IPS-15b (cell line): ENCODE measurements around the gene TECTA.
"Not testable (repeated sequence)": the region's sequence is repeated elsewhere in the genome, so short reads cannot be mapped to it uniquely, and the experiment has no call there.

Source experiments
- H3K27me3 ChIP-seq: one replicate; pipeline ENCODE4 v1.6.1; 2013; ENCODE audit warnings: low read length; ENCODE audit not compliant: control insufficient read depth, insufficient read depth
- H3K36me3 ChIP-seq: one replicate; pipeline ENCODE4 v1.6.1; 2013; ENCODE audit warnings: low read length; ENCODE audit not compliant: control insufficient read depth, insufficient read depth
- H3K4me1 ChIP-seq: one replicate; pipeline ENCODE4 v1.6.1; 2013; ENCODE audit warnings: mild to moderate bottlenecking, low read length; ENCODE audit not compliant: control insufficient read depth, insufficient read depth
- H3K4me3 ChIP-seq: one replicate; pipeline ENCODE4 v1.5.1; 2013; ENCODE audit warnings: low read depth, low read length
- H3K9ac ChIP-seq: one replicate; pipeline ENCODE4 v1.6.1; 2013; ENCODE audit warnings: low read depth, mild to moderate bottlenecking, low read length
- H3K9me3 ChIP-seq: one replicate; pipeline ENCODE4 v1.6.1; 2013; ENCODE audit warnings: mild to moderate bottlenecking, low read length; ENCODE audit not compliant: control insufficient read depth, insufficient read depth

Gene TECTA

DNA sequence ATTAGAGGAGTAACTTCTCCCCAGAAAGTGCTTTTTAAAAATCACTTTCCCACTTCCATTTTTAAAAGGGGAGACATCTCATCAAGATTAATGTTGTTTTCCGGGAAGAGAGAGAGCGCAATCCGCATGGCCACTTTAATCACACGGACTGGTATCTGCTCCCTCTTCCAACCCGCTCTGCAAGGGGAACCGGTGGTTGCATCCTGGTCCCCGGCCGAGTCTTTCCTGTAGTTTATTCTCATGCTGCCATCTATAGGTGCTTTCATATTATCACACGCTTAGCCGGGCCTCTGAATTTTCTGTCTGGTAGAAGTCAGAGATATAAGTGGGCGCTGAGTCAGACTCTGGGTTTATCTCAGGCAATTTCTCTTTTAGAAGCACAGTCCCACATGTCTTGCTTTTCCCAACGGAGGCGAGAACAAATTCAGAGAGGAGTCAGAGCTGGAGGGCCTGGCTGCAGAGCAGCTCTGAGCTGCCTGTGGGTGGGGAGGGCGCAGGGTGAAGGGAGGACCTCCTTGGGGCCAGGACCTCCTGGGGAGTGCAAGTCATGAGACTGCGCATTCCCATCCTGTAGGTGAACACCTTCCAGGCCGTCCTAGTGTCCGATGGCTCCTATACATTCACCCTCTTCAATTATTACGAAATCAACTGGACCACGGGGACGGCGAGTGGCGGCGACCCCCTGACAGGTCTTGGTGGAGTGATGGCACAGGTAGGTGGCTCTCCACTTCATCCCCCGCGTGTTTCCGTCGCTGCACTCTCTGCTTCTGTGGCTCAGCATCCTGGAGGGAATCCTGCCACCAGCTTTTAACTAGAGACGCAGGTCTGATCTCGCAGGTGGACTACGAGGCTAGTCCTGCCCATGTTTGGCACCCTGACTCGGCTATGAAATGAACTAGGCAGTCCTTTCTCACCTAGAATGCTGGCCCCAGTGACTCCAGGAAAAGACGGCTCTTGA lies 11.7 kb downstream of the TECTA start:
- Histone ChIP-seq H3K4me3 (no peak overlapping the region), H3K36me3 (no peaks in the 10 kb centered on the region), H3K4me1 (no peaks in the 10 kb centered on the region), H3K9ac (no peak overlapping the region), H3K27me3 (no peaks in the 10 kb centered on the region), H3K9me3 (no peaks in the 10 kb centered on the region)

DNA sequence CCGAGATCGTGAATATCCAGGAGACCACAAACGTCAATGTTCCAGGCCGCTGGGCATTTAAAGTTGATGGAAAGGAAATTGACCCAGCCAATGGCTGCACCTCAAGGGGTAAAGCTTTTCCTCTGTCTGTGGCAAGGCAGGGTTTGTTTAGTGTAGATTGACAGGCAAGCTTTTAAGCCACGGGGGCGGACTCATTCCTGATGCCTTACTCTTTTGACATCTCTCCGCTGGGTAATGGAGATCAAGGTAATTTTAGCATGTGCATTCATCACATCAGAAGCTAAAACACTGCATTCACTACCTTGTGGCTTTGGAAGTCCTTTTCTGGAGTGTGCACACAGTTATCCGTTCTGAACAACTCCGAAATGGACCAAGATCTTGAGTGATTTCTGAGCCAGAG lies 12.6 kb downstream of the TECTA start:
- Histone ChIP-seq H3K27me3 (no peaks in the 10 kb centered on the region), H3K9ac (no peak overlapping the region), H3K4me3 (no peak overlapping the region), H3K36me3 (no peaks in the 10 kb centered on the region), H3K9me3 (no peaks in the 10 kb centered on the region), H3K4me1 (no peaks in the 10 kb centered on the region)

DNA sequence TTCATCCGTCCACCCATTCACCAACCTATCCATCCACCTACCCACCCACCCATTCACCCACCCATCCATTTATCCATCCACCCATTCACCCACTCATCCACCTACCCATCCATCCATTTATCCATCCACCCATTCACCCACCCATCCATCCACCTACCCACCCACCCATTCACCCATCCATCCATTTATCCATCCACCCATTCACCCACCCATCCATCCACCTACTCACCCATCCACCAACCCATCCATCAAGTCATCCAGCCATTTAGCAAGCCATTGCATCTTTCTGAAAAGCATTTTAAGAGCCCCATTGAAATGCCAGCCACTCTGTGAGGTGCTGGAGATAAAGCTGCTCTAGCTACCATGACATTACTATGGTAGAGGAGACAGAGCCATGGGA lies 14.0 kb downstream of the TECTA start:
- not testable (repeated sequence) for H3K36me3 ChIP-seq, H3K4me1 ChIP-seq, H3K4me3 ChIP-seq, H3K9ac ChIP-seq, H3K9me3 ChIP-seq, H3K27me3 ChIP-seq

DNA sequence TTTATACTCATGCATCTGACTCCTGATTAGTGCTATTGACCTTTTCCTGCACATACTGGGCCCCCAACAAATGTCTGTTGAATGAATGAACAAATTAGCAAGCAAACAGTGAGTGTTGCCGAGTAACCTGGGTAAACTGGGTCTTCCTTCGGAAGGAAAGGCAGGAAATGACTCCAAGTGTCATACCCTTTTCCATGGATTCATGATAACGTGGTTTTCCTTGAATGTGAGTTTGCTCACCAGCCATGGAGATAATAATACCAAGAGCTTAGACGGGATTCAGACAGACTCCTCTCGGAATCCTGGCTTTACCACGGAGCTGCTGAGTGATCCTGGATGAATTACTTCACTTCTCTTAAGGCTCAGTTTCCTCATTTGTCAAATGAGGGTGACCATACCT lies 16.7 kb downstream of the TECTA start:
- Histone ChIP-seq H3K4me1 (no peaks in the 10 kb centered on the region), H3K4me3 (no peak overlapping the region), H3K27me3 (no peaks in the 10 kb centered on the region), H3K9ac (no peak overlapping the region), H3K36me3 (no peaks in the 10 kb centered on the region), H3K9me3 (peaks cover 3% of the 10 kb centered on the region)

DNA sequence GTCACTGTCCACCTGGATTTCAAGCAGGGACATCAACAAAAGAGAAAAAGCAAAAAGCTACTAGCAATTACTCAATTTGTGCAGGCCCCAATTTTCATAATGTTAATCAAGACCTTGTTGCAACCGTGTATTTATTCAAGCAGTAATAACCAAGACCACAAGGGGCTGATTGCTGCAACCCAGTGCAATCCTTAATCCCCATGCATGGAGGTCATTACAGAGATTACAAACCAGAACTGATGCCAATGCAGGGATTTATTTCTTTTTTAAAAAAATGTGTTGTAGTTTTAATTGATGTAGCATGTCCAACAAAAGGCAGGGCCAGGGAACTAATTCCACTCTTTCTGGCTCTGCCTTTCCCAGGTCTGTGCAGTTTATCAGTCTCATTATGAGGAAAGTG lies 18.4 kb downstream of the TECTA start:
- Histone ChIP-seq H3K4me1 (no peaks in the 10 kb centered on the region), H3K9ac (no peak overlapping the region), H3K36me3 (no peaks in the 10 kb centered on the region), H3K9me3 (peaks cover 7% of the 10 kb centered on the region), H3K4me3 (no peak overlapping the region), H3K27me3 (no peaks in the 10 kb centered on the region)

DNA sequence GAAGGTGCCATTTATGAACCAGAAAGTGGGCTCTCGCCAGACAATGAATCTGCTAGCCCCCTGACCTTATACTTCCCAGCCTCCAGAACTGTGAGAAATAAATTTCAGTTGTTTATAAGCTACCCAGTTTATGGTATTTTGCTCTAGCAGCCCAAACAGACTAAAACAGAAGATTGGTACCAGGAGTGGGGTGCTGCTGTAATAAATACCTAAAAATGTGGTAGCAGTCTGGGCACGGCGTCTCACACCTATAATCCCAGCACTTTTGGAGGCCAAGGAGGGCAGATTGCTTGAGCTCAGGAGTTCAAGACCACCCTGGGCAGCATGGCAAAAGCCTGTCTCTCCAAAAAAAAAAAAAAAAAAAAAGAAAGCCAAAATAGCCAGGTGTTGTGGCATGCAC lies 21.3 kb downstream of the TECTA start:
- Histone ChIP-seq H3K9ac (no peak overlapping the region), H3K4me3 (no peak overlapping the region), H3K27me3 (no peaks in the 10 kb centered on the region), H3K36me3 (no peaks in the 10 kb centered on the region), H3K9me3 (peaks cover 7% of the 10 kb centered on the region), H3K4me1 (no peaks in the 10 kb centered on the region)

DNA sequence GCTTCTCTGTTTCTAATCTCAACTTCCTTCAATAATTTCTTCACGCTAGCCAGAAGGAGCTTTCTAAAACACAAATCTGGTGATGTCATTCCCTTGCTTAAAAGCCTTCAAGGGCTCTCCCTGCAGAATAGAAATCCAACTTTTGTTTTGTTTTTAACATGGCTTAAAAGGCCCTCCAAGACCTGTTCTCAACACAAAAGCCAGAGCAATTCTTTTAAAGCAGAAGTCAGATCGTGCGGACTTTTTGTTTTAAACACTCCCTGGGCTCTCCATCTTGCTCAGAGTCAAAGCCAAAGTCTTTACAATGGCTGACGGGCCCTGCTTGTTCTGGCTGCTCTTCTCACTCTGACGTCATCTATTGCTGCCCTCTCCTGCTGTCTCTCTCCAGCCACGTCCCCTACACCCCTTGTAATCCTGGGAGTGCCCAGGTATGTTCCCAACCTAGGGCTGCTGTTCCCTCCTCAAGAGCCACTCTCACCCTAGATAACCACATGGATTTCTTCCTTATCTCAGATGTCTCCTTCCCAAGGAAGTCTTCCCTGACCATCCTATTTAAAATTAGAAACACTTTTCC lies 22.5 kb downstream of the TECTA start:
- H3K4me1 ChIP-seq, result no peaks in the 10 kb centered on the region
- H3K9ac ChIP-seq, result no peak overlapping the region
- H3K9me3 ChIP-seq, result peaks cover 7% of the 10 kb centered on the region
- H3K36me3 ChIP-seq, result no peaks in the 10 kb centered on the region
- H3K4me3 ChIP-seq, result no peak overlapping the region
- no peaks in the 10 kb centered on the region for H3K27me3 ChIP-seq

DNA sequence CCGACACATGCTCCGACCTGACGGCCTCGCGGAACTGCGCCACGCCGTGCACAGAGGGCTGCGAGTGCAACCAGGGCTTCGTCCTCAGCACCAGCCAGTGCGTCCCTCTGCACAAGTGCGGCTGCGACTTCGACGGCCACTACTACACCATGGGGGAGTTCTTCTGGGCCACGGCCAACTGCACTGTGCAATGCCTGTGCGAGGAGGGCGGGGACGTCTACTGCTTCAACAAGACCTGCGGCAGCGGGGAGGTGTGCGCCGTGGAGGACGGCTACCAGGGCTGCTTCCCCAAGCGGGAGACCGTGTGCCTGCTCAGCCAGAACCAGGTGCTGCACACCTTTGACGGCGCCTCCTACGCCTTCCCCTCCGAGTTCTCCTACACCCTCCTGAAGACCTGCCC lies 26.8 kb downstream of the TECTA start:
- Histone ChIP-seq H3K27me3 (no peaks in the 10 kb centered on the region), H3K36me3 (no peaks in the 10 kb centered on the region), H3K9me3 (peaks cover 4% of the 10 kb centered on the region), H3K4me1 (no peaks in the 10 kb centered on the region), H3K4me3 (no peak overlapping the region), H3K9ac (no peak overlapping the region)

DNA sequence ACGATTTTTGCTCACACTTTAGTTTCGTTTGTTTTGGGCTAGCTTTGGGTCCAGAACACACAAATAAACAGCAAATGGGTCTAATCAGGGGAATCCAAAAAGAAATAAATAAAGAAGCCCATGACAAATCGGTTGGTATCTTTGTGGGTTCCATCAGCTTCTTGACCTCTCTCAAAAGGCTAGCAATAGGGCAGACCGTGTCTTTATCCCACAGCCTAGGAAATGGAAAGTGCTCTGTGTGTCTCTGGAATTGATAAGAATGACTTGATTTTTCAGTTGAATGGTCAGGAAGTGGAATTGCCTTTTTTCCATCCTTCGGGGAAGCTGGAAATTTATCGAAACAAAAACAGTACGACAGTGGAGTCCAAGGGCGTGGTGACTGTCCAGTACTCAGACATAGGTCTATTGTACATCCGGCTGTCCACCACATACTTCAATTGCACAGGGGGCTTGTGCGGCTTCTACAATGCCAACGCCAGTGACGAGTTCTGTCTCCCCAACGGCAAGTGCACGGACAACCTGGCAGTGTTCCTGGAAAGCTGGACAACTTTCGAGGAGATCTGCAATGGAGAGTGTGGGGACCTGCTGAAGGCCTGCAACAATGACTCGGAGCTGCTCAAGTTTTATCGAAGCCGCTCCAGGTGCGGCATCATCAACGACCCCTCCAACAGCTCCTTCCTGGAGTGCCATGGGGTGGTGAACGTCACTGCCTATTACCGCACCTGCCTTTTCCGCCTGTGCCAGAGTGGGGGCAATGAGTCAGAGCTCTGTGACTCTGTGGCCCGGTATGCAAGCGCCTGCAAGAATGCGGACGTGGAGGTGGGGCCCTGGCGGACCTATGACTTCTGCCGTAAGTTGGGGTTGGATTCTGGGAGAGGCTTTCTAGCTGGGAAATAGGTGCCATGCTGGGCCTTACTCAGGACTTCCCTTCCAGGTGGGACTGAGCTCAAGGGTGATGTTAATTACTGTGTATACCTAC lies 28.6 kb downstream of the TECTA start:
- no peaks in the 10 kb centered on the region for H3K36me3 ChIP-seq
- no peak overlapping the region for H3K4me3 ChIP-seq
- H3K4me1 ChIP-seq, result no peaks in the 10 kb centered on the region
- H3K9ac ChIP-seq, result no peak overlapping the region
- H3K27me3 ChIP-seq, result no peaks in the 10 kb centered on the region
- no peaks in the 10 kb centered on the region for H3K9me3 ChIP-seq

DNA sequence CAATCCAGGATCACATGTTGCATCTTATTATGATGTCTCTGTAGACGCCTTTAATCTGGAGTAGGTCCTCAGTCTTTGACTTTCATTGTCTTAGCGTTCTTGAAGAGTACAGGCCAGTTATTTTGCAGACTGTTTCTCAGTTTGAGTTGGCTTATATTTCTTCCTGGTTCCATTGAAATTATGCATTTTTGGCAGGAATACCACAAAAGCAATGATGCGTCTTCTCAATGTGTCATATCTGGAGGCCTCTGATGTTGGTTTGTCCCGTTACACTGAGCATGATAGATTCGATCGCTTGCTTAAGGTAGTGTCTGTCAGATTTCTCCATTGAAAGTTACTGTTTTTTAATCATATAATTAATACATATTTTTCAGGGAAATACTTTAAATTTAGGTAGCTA lies 30.6 kb downstream of the TECTA start:
- Histone ChIP-seq H3K4me3 (no peak overlapping the region), H3K27me3 (no peaks in the 10 kb centered on the region), H3K36me3 (no peaks in the 10 kb centered on the region), H3K4me1 (no peaks in the 10 kb centered on the region), H3K9ac (no peak overlapping the region), H3K9me3 (no peaks in the 10 kb centered on the region)

DNA sequence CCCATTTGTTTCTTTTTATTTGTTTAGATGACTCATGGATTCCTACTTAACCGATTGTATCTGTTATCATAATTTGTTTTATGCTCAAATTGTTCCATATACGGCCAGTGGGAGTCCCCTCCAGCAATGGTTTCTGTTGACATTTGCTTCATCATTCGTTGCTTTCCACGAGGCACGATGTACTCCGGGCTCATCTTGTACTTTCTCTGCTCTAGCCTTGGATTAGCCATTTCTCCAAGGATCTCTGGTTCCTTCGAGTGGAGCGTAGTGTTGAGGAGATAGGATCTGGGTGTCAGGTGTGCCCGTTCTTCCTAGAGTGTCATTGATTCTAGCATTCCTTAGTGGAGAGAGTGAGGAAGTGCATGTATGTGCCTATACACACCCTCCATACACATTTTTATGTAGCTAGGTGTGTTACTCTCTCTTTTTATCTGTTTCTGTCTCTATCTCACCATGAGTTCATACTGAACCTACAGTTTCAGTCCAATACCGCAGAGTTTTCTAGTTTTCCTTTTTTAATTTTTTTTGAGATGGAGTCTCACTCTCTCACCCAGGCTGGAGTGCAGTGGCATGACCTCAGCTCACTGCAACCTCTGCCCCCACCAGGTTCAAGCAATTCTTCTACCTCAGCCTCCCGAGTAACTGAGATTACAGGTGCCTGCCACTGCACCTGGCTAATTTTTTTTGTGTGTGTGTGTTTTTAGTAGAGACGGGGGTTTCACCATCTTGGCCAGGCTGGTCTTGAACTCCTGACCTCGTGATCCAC lies 31.4 kb downstream of the TECTA start:
- Histone ChIP-seq H3K4me3 (no peak overlapping the region), H3K9me3 (no peaks in the 10 kb centered on the region), H3K36me3 (no peaks in the 10 kb centered on the region)

More for the DNA sequence above, 31.4 kb downstream of the TECTA start:
- H3K27me3 ChIP-seq, result no peaks in the 10 kb centered on the region
- H3K4me1 ChIP-seq, result no peaks in the 10 kb centered on the region
- H3K9ac ChIP-seq, result no peak overlapping the region
